ENCODE results near the gene ABCC4. TPM values are rescaled to one million over a fixed set of nuclear protein-coding genes. Genes with fewer than 3 reads are reported as not detected.

The ABCC4 gene
- total and polyA plus RNA-seq, 9 of the 15 experiments (the other 6 are each of a cell fraction or from before 2014, with no cell fraction given): 9.4 to 46.1 (median 25.4) TPM

DNA sequence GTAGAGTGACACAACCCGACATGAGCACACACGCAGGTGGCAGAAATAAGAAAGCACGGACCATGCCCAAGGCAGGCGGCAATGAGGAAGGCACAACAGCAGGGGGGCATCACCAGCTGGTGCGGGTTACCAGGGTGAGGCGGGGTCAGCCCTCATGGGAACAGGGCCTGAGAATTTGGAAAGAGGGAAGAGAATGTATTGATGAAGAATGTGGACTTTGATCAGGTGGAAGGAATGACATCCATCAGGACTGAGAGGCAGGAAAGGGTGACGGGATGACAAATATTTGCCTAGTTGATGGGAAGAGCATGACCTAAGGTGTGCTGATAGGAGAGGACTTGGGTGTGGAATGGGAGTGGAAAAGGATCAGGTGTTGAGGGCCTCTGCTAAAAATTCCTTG is 177.5 kb downstream of the ABCC4 start:
- Histone ChIP-seq H4K20me1 (replicated peaks; ENCODE audit: control insufficient read depth, insufficient read depth, low read length) (no peaks in the 10 kb centered on the region), H2AFZ (ENCODE audit: low read depth, low read length) (no peak overlapping the region), H3K79me2 (ENCODE audit: control insufficient read depth, insufficient read depth, low read length) (no peaks in the 10 kb centered on the region), H3K9me1 (ENCODE audit: control insufficient read depth, insufficient read depth, low read length) (no peaks in the 10 kb centered on the region), H3K9me3 (replicated peaks; ENCODE audit: control insufficient read depth, insufficient read depth, low read depth, low read length) (no peaks in the 10 kb centered on the region), H3K4me1 (replicated peaks in 1 of 2; ENCODE audit: control insufficient read depth in 2 of 2, insufficient read depth in 2 of 2, low read length in 2 of 2) (no peaks in the 10 kb centered on the region), H3K27ac (ENCODE audit: extremely low read depth, low read depth, low read length) (no peak overlapping the region), H3K4me3 (no peak overlapping the region), H3K36me3 (ENCODE audit: control insufficient read depth, insufficient read depth, low read length) (peaks cover 26% of the 10 kb centered on the region; the same call in 2 of the 3 replicates), H3K4me2 (ENCODE audit: insufficient read depth, low read length) (no peak overlapping the region), H3K9ac (ENCODE audit: insufficient read depth in 1 of 2, low read depth in 2 of 2, low read length in 2 of 2) (no peak overlapping the region), H3K27me3 (ENCODE audit: control insufficient read depth in 2 of 2, insufficient read depth in 2 of 2, low read length in 2 of 2) (no peaks in the 10 kb centered on the region)
- ATAC-seq (no peak), DNase-seq (ENCODE audit: extremely low read depth in 1 of 4, low spot score in 3 of 4) (no peak), FAIRE-seq (no peak)
- BruUV-seq (replicated peaks): no TSS peak
- CTCF ChIA-PET (ENCODE audit: low intra/inter-chr PET ratio): no interaction called here
- intact Hi-C loops (cut with micrococcal nuclease) (no loop called here), in situ Hi-C loops (cut with MboI) (no loop called here)
- POLR2A ChIA-PET: no interaction called here
- WGBS (ENCODE audit: insufficient coverage, low coverage, missing lambda C conversion rate): 73% methylated on average over 5 of the region's 7 CpGs
- TF ChIP-seq ZNF584 (CRISPR knock-in tag; IDR thresholded peaks at IDR 0.05; ENCODE audit: low read depth): no peak
- TF ChIP-seq, protein P1, sequence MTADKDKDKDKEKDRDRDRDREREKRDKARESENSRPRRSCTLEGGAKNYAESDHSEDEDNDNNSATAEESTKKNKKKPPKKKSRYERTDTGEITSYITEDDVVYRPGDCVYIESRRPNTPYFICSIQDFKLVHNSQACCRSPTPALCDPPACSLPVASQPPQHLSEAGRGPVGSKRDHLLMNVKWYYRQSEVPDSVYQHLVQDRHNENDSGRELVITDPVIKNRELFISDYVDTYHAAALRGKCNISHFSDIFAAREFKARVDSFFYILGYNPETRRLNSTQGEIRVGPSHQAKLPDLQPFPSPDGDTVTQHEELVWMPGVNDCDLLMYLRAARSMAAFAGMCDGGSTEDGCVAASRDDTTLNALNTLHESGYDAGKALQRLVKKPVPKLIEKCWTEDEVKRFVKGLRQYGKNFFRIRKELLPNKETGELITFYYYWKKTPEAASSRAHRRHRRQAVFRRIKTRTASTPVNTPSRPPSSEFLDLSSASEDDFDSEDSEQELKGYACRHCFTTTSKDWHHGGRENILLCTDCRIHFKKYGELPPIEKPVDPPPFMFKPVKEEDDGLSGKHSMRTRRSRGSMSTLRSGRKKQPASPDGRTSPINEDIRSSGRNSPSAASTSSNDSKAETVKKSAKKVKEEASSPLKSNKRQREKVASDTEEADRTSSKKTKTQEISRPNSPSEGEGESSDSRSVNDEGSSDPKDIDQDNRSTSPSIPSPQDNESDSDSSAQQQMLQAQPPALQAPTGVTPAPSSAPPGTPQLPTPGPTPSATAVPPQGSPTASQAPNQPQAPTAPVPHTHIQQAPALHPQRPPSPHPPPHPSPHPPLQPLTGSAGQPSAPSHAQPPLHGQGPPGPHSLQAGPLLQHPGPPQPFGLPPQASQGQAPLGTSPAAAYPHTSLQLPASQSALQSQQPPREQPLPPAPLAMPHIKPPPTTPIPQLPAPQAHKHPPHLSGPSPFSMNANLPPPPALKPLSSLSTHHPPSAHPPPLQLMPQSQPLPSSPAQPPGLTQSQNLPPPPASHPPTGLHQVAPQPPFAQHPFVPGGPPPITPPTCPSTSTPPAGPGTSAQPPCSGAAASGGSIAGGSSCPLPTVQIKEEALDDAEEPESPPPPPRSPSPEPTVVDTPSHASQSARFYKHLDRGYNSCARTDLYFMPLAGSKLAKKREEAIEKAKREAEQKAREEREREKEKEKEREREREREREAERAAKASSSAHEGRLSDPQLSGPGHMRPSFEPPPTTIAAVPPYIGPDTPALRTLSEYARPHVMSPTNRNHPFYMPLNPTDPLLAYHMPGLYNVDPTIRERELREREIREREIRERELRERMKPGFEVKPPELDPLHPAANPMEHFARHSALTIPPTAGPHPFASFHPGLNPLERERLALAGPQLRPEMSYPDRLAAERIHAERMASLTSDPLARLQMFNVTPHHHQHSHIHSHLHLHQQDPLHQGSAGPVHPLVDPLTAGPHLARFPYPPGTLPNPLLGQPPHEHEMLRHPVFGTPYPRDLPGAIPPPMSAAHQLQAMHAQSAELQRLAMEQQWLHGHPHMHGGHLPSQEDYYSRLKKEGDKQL (CRISPR knock-in tag; IDR thresholded peaks at IDR 0.05; ENCODE audit: borderline replicate concordance): no peak
- no peak for TF ChIP-seq ZNF780A (CRISPR knock-in tag; IDR thresholded peaks at IDR 0.05)
- no peak for TF ChIP-seq TFAM (CRISPR knock-in tag; conservative IDR thresholded peaks at IDR 0.05)
- TF ChIP-seq, protein P2, sequence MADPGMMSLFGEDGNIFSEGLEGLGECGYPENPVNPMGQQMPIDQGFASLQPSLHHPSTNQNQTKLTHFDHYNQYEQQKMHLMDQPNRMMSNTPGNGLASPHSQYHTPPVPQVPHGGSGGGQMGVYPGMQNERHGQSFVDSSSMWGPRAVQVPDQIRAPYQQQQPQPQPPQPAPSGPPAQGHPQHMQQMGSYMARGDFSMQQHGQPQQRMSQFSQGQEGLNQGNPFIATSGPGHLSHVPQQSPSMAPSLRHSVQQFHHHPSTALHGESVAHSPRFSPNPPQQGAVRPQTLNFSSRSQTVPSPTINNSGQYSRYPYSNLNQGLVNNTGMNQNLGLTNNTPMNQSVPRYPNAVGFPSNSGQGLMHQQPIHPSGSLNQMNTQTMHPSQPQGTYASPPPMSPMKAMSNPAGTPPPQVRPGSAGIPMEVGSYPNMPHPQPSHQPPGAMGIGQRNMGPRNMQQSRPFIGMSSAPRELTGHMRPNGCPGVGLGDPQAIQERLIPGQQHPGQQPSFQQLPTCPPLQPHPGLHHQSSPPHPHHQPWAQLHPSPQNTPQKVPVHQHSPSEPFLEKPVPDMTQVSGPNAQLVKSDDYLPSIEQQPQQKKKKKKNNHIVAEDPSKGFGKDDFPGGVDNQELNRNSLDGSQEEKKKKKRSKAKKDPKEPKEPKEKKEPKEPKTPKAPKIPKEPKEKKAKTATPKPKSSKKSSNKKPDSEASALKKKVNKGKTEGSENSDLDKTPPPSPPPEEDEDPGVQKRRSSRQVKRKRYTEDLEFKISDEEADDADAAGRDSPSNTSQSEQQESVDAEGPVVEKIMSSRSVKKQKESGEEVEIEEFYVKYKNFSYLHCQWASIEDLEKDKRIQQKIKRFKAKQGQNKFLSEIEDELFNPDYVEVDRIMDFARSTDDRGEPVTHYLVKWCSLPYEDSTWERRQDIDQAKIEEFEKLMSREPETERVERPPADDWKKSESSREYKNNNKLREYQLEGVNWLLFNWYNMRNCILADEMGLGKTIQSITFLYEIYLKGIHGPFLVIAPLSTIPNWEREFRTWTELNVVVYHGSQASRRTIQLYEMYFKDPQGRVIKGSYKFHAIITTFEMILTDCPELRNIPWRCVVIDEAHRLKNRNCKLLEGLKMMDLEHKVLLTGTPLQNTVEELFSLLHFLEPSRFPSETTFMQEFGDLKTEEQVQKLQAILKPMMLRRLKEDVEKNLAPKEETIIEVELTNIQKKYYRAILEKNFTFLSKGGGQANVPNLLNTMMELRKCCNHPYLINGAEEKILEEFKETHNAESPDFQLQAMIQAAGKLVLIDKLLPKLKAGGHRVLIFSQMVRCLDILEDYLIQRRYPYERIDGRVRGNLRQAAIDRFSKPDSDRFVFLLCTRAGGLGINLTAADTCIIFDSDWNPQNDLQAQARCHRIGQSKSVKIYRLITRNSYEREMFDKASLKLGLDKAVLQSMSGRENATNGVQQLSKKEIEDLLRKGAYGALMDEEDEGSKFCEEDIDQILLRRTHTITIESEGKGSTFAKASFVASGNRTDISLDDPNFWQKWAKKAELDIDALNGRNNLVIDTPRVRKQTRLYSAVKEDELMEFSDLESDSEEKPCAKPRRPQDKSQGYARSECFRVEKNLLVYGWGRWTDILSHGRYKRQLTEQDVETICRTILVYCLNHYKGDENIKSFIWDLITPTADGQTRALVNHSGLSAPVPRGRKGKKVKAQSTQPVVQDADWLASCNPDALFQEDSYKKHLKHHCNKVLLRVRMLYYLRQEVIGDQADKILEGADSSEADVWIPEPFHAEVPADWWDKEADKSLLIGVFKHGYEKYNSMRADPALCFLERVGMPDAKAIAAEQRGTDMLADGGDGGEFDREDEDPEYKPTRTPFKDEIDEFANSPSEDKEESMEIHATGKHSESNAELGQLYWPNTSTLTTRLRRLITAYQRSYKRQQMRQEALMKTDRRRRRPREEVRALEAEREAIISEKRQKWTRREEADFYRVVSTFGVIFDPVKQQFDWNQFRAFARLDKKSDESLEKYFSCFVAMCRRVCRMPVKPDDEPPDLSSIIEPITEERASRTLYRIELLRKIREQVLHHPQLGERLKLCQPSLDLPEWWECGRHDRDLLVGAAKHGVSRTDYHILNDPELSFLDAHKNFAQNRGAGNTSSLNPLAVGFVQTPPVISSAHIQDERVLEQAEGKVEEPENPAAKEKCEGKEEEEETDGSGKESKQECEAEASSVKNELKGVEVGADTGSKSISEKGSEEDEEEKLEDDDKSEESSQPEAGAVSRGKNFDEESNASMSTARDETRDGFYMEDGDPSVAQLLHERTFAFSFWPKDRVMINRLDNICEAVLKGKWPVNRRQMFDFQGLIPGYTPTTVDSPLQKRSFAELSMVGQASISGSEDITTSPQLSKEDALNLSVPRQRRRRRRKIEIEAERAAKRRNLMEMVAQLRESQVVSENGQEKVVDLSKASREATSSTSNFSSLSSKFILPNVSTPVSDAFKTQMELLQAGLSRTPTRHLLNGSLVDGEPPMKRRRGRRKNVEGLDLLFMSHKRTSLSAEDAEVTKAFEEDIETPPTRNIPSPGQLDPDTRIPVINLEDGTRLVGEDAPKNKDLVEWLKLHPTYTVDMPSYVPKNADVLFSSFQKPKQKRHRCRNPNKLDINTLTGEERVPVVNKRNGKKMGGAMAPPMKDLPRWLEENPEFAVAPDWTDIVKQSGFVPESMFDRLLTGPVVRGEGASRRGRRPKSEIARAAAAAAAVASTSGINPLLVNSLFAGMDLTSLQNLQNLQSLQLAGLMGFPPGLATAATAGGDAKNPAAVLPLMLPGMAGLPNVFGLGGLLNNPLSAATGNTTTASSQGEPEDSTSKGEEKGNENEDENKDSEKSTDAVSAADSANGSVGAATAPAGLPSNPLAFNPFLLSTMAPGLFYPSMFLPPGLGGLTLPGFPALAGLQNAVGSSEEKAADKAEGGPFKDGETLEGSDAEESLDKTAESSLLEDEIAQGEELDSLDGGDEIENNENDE (IDR thresholded peaks at IDR 0.05; ENCODE audit: low read depth, low read length): no peak
- TF ChIP-seq CHD1 (IDR thresholded peaks at IDR 0.05; ENCODE audit: low read length): no peak

Measured in K562 (cell line).